Hematopoietic multipotent progenitor cell treated with erythropoietin and hydrocortisone succinate and interleukin-3 and kit ligand, for 15 days (in vitro differentiated cells): ENCODE measurements around the gene CPPED1.
"Not testable (repeated sequence)": the region's sequence is repeated elsewhere in the genome, so short reads cannot be mapped to it uniquely, and the experiment has no call there.

ENCODE experiments used
- DNase-seq: peaks from one replicate; pipeline ENCODE4 v3.0.0-alpha.2; 2015; ENCODE audit warnings: low spot score

Gene CPPED1

DNA sequence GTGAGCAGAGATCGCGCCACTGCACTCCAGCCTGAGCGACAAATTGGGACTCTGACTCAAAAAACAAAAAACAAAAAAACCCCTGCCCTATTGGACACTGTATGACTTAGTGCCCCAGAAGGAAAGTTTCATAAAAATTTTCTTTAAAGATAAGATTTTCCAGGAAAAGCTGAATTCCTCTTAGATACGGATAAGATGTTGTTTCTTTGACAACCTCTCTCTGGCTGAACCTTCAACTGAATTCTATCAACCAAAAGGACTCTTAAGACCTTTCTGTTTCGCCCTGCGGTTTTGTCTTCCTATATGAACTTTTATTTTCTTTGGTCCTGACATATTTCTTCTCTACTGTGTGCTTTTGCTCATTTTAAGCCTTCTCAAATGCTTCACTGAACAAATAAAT lies 35.8 kb downstream of the CPPED1 start:
- DNase-seq = no peak

DNA sequence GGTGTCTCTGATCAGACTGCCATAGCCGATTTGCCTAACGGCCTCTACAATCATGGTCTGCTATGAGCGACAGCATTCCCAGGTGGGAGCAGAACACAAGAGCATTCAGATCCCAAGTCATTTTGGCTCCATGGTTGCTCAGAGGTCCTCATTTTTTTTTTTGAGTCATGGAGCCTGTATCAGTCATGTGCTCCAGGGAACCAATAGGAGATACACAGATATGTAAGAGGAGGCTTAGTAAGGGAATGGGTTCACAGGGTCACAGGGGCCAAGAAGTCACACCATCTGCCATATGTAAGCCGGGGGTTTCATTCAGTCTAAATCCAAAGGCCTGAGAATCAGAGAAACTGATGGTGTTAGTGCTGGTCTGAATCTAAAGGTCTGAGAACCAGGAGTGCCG lies 36.8 kb downstream of the CPPED1 start:
- DNase-seq = no peak

DNA sequence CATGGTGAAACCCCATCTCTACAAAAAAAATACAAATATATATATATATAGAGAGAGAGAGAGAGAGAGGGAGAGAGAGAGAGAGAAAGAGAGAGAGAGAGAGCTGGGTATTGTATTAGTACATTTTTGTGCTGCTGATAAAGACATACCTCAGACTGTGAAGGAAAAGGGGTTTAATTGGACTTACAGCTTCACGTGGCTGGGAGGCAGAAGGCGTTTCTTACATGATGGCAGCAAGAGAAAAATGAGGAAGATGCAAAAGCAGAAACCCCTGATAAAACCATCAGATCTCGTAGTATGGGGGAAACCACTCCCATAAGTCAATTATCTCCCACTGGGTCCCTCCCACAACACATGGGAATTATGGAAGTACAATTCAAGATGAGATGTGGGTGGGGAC lies 37.5 kb downstream of the CPPED1 start:
- not testable (repeated sequence) for DNase-seq

DNA sequence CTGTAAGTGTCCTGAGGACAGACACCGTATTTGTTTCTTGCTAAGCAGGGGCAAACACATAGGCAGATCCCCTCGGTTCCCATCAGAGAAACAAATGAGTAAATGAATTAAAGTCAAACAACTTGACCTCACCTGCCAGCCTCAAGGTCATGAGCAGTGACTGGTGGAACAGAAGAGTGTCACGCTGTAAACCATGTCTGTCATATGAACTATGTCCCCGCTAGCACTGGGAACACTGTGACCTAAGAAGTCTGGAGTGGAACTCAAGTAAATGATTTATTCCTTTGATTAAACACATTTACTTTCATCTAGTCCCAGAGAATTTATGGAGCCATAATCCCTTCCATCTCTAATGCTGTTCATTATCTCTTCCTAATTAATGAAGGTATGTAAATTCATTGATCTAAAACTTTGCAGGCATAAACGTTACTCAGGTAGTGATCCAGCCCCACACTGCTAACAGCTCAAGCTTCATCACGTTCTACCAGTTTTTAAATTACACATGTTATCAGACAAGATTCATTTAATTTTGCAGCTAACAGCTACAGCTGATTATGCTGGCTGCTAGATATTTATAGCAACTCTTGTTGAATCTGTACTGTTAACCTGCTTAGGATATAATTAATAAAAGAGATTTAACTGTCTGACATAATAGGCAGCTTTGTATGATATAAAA lies 38.7 kb downstream of the CPPED1 start:
- no peak for DNase-seq

DNA sequence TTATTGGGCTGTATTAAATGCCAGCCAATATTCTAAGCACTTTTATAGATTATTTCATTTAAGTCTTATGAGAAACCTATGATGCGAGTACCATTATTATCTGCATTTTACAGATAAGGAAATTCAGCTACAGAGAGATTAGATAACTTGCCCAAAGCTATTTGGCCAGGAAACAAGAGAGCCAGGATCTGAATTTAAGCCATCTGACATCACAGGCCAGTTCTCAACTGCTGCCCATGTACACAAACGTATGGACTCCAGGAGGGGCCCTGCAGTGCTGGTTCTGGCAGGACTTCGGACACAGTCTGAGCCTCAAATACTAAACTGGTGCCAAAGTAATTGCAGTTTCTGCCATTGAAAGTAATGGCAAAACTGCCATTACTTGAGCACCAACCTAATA lies 40.2 kb downstream of the CPPED1 start:
- DNase-seq = no peak

DNA sequence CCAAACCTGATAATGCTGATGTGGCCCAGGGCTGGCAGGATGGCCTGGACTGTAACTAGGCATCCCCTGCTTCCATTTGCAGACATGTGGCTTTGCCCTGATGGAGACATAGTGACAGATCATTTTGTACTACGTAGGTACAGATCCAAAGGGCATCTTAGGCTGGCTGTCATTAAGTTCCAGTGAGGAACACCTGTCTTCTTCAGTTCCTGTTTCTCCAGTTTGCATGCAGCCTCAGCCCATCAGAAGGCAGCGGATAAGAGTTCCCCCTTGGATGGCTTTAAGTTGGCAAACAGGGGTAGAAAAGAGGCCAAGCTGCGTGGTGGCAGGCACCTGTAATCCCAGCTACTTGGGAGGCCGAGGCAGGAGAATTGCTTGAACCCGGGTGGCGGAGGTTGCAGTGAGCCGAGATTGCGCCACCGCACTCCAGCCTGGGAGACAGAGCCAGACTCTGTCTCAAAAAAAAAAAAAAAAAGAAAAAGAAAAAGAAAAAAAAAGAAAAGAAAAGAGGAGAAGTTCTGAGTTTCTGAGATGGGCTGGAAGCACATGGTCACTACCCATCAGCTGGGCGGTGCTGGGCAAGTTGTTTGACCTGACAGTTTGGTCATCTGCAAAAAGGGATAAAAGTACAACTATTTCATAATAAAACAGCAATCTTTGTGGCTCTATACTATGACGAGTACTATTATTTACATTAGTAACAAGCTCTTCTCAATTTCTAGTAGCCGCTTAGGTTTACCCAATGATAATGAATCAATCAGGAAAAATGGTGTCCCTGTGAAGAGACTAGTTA lies 42.7 kb downstream of the CPPED1 start:
- no peak for DNase-seq

DNA sequence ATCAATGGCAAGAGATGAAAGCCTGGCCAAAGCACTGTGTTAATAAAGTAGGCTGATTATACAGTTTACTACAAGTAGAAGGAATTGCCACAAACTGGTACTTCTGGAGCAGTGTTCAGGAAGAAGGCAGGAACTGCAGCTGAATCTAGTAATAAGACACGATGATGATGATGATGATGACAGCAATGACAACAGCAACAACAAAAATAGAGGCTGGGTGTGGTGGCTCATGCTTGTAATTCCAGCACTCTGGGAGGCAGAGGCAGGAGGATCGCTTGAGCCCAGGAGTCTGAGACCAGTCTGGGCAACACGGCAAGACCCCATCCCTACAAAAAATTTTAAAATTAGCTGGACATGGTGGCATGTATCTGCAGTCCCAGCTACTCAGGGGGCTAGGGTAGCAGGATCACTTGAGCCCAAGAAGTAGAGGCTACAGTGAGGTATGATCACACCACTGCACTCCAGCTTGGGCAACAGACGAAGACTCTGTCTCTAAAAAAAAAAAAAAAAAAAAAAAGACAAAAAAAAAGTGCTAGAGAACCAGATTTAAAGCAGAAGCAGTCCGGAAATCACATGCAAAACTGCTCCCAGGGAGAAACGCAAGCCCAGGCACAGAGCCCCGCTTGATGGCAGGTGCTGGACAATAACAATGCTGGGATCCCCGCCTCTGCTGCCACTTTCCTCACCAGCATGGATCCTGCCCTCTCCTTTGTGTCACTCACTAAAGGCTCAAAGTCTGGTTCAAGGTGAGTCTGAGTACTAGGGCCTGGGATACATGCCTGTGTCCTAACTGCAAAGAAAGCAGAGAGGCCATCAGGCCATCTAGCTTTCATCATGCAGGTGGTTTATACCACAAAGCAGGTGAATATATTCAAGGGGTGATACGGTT lies 44.8 kb downstream of the CPPED1 start:
- DNase-seq = no peak

DNA sequence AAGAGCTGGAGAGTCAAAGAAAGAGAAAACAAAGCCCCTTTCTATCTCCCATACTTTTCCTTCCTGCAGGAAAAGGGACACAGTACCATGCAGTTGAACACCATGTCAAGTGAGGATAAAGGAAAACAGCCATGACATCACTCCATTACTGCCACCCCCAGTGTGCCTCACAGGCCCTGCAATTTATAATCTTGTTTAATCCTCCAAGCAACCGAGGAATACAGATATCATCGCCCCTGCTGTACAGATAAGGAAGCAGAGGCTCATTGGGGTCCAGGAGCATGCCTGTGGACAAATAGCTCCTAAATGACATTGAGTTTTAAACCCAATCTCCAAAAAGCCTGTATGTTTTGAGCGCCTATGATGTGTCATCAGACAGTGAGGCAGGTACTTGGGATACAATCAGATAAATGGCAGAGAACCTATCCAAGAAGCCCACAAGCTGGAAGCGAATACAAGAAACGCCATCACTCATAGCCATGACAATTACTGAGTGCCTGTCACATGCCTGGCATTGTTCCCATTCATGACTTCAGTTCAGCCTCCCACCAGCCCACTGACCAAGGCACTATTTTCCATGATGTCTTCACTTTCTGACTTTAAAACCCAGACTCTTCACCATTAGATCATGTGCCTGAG lies 45.5 kb downstream of the CPPED1 start:
- DNase-seq = no peak

DNA sequence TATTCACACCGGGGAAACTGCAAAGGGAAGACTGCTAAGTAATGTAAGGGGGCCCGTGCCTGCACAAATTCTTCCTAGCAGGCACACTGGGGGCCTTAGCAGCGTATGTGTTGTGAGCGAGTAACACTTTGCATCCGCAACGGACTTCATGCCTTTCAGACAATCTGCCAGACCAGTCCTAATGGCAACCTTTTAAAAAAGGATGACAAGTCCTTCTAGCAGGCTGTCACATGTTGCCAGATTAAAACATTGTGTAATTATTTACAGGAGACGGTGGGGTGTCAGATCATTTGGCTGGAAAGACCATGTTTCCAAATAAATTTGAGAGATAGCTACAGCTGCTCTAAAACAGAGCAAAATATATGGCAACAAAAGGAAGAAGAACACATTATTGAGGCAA lies 46.1 kb downstream of the CPPED1 start:
- DNase-seq = no peak

DNA sequence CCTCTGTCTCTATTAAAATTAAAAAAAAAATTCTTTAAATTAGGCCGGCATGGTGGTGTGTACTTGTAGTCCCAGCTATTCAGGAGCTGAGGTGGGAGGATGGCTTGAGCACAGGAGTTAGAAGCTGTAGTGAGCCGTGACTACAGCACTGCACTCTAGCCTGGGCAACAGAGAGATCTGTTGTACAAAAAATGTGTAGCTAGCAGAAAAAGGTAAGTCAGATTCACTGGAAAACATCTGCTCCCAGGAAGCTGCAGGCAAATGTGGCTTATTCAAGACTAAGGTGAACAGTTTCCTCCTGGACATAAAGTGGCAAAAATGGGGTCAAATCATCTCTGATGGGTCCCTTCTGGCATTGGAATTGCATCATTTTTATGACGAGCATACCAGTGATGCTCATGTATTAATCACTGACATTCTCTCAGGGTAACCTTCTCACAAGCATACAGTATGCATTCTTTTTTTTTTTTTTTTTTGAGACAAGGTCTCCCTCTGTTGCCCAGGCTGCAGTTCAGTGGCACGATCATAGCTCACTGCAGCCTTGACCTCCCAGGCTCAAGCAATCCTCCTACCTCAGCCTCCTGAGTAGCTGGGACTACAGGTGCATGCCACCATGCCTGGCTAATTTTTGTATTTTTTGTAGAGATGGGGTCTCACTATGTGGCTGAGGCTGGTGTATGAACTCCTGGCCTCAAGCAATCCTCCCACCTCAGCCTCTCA lies 48.7 kb downstream of the CPPED1 start:
- DNase-seq = no peak

DNA sequence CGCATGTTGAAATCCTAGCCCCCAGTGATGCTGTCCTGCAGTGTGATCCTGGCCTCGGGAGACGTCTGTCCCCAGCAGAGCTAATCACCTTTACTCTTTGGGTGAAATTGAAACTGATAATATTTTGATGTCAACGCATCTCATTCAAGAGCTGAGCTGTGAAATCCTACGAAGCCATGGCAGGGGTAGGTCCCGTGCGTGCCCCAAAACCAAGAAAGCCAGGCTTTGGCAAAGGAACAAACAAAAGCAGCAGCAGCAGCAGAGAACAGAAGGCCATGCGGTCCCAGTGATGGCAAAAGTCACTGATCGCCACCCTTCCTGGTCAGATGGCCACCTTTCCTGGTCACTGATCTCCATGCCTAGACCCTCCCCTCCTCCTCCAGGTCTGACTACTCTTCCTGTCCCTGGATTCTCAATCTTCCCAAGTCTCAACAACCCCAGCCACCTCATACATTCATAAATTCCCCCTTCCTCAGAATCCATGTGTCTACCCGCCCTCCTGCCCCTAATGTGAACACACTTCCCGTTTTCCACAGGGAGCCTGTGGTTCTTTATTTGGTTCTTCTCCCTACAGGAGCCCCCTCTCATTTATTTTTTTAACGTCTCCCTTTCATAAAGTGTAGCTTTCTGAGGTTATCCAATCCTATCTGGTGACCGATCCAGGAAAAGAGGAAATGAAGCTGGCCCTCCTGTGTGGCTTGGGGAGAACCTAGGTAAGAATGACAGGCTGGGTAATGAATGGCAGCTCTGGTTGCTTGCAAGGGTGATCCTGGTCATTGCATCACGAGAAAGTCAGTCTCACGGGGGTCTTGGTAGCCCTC lies 50.3 kb downstream of the CPPED1 start:
- no peak for DNase-seq

DNA sequence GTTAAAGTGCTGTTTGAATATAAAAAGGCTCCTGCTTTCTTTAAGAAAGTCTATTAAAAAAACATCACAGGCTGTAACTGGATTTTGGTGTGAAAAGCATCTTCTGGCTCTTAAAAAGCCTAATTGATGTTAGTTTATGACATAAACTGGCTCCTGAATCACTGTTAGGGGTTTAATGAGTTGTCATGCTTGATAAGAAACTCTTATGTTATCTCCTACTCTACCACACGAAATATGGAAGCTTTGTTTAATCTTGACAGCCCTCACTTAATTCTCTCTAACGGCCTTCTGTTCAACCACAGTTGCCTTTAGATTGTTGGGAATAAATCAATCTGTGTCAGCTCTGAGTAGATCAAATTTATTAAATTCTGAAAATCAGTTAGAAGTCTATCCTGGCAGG lies 51.5 kb downstream of the CPPED1 start:
- DNase-seq = no peak

DNA sequence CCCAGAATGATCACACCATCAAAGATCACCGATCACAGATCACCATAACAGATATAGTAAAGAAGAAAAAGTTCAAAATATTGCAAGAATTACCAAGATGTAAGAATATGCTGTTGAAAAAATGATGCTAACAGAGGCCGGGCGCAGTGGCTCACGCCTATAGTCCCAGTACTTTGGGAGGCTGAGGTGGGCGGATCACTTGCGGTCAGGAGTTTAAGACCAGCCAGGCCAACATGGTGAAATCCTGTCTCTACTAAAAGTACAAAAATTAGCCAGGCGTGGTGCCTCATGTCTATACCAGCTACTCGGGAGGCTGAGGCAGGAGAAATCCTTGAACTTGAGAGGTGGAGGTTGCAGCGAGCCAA lies 53.2 kb downstream of the CPPED1 start:
- no peak for DNase-seq

DNA sequence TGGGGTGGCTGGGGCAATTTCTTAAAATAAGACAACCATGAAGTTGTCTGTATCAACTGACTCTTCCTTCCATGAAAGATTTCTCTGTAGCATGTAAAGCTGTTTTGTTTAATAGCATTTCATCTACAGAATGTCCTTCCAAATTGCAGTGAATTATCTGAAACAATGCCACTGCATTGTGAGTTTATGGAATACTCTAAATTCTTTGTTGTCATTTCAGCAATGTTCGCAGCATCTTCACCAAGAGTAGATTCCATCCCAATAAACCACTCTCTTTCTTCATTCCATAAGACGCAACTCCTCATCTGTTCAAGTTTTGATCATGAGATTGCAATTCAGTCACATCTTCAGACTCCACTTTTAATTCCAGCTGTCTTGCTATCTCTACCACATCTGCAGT lies 54.6 kb downstream of the CPPED1 start:
- DNase-seq = no peak

DNA sequence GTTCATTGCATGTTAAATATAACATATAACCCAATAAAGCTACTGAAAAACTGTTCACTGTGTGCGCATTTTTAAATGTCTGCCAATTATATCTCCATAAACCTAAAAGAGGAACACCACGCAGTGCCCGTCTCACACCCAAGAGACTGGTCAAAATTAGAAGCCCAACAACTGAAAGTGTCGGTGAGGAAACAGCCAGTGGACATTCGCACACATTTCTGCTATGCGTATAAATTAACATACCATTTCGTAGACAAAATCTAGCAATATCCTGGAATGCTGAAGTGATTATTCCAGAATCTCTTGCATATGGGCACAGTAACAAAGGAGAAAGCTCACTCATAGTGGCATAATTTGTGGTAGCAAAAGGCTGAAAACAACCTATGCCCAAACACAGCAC lies 55.9 kb downstream of the CPPED1 start:
- no peak for DNase-seq

DNA sequence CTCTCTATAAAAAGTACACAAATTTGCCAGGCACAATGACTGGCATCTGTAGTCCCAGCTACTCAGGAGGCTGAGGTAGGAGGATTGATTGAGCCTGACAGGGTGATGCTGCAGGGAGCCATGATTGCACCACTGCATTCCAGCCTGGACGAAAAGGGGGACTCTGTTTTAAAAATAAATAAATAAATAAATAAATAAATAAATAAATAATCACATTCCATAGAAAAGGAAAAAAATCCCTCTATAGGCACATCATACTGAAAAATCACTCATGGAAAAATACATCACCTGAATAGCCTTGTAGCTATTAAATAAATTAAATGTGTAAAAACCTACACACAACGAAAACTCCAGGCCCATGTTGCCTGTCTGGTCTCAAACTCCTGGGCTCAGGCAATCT lies 56.4 kb downstream of the CPPED1 start:
- no peak for DNase-seq

DNA sequence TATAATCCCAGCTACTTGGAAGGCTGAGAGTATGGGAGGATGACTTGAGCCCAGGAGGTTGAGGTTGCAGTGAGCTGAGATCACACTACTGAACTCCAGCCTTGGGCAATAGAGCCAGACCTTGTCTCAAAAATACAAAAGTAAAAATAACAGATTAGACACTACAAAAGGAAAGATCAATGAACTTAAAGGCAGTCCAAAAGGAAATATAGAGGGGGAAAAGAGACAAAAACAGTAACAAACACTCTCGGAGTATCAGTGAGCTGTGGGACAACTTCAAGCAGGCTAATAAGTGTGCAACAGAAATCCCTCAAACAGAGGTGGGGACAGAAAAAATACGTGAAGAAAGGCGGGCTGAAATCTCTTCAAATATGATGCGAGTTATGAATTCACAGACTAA lies 58.8 kb downstream of the CPPED1 start:
- DNase-seq = no peak

DNA sequence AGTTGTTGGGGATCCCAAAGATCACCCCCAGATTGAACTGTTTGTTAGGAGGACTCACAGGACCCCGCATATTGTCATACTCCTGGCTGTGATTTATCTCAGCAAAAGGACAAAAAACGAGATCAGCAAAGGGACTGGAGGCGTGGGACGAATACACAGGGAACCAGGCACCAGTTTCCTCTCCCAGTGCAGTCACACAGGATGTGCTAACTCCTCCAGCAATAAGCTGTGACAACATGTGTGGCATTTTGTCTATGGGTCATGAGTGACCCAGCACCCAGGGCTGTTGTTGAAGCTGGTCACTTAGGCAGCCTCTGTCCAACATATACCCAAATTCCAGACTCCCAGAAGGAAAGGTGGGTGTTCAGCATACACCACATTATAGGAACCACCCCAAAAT lies 60.9 kb downstream of the CPPED1 start:
- DNase-seq = no peak

DNA sequence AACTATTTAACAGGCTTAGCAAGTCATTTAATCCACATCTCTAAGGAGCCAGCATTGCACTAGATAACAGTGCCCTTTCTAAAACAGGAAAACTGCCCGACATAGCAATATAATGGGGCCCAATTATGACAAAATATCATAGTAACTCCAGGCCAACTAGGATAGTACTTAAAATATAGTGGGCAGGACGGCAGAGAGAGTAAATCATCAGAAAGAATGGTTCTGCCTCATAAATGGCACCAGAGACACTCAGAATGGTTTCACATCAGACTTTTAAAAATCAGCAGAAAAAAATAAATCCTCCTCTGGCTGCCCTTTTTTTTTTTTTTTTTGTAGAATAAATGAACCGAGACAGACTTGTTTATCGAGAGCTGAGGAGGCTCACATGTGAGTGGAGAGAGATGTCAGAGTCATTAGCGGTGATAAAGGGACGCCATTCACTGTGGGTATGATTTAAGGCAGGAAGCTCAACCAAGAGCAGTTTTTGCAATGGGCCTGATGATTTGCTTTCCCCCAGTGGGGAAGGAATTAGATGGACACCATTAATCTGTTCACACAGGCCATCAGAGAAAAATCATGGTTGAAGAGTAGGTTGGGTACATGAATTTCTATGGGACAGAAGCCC lies 62.6 kb downstream of the CPPED1 start:
- no peak for DNase-seq

DNA sequence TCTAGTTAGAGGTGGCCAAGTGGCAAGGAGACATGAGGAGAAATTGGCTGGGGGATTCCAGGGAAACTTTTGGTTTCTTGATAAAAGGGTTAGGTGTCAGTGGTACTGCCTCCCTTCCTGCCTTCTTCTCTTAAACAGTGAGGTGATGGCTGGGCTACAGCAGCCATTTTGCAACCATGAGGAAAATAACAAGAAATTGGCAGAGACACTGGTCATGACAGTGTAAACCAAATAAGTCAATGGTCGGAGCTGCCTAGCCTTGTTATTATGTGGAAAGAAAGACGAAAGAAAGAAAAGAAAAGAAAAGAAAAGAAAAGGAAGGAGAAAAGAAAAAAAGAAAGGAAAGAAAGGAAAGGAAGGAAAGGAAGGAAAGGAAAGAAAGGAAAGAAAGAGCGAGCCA lies 63.9 kb downstream of the CPPED1 start:
- DNase-seq = no peak
